Measurements from ENCODE around the gene ARID3B.
"Not testable (repeated sequence)": the region's sequence is repeated elsewhere in the genome, so short reads cannot be mapped to it uniquely, and the experiment has no call there.

ARID3B gene

GRCh38 chr15:74537736-74538135 lies 3.3 kb upstream of the ARID3B start:
- DNase-seq, result no peak

DNA sequence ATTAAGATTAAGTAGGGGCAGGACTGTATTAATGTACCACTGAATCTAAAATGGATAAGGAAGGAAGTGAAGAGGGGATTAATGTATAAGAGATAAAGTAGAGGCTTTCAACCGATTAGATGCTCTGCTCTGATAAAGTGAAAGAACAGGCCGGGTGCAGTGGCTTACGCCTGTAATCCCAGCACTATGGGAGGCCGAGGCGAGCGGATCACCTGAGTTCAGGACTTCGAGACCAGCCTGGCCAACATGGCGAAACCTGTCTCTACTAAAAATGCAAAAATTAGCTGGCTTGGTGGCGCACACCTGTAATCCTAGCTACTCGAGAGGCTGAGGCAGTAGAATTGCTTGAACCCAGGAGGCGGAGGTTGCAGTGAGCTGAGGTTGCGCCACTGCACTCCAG lies 1.5 kb upstream of the ARID3B start:
- not testable (repeated sequence) for DNase-seq

DNA sequence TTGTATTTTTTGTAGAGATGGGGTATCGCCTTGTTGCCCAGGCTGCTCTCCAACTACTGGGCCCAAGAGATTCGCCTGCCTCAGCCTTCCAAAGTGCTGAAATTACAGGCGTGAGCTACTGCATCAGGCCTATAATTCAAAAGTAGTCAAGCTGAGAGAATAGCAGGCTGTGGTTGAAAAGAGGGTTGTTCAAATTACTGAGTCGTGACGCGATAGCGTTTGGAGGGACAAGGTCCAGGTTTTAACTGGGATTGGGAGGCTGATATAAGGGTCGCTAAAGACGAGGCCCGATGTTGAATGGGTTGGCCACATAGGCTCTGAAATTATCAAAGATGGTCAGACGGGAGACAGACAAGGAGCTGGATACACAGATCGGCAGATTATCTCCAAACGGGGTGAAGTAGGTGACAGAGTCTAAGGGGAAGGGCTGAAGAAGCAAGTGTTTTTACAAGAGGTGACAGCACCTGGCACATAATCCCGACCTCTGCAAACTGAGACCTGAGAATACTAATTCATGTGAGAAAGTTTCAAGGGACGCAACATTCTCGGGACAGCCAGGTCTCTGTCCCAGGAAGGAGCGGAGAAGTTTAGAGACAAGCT lies 759 bp upstream of the ARID3B start:
- peak; percentile 8 for DNase-seq

GRCh38 chr15:74541494-74542165 lies 610 bp downstream of the ARID3B start:
- peak; percentile 93 for DNase-seq

GRCh38 chr15:74542166-74543042 lies 1.4 kb downstream of the ARID3B start:
- DNase-seq, result no peak

GRCh38 chr15:74543043-74543422 lies 2.0 kb downstream of the ARID3B start:
- no peak for DNase-seq

DNA sequence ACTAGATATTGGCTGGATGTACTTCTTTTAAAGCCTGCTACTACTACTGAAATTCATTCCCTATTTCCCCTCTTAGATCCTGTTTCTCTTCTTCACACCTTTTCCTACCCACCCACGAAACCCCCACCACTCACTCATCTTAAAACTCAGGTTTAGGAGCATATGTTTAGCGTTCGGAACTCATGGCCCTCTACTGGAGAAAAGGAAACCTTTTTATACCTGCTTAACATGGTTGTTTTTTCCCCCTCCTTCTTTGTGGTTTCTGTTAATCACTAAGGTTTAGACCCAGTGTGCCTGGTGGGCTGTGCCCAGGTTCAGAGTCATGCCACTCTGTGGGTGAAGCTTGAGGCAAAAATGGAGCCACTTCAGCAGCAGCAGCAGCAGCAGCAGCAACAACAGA lies 2.6 kb downstream of the ARID3B start:
- DNase-seq, result peak; percentile 67

GRCh38 chr15:74545086-74545485 lies 4.1 kb downstream of the ARID3B start:
- DNase-seq, result peak; percentile 47

- peak; percentile 92 for DNase-seq
Measured at GRCh38 chr15:74545776-74546656, 5.0 kb downstream of the ARID3B start.

DNA sequence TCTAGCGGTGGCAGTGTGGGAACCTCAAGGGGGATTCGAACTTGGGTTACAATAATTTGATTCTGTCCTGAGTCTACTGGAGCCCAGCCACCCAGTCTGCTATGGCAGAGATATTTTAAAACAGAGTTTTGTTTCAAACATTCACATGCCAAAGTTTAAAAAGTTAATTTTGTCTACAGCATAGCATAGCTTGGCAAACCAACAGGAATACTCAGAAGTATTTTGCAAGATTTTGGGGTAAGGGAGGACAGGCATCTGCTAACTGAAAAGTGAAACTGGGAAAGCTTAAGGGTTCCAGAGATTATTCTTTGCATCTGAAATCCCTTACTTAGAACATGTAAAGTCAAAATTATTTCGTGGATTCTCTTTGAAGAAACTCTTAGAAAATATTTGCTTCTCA lies 6.6 kb downstream of the ARID3B start:
- DNase-seq, result no peak

GRCh38 chr15:74548241-74548640 lies 7.2 kb downstream of the ARID3B start:
- DNase-seq, result no peak

GRCh38 chr15:74549816-74550215 lies 8.8 kb downstream of the ARID3B start:
- DNase-seq, result no peak

DNA sequence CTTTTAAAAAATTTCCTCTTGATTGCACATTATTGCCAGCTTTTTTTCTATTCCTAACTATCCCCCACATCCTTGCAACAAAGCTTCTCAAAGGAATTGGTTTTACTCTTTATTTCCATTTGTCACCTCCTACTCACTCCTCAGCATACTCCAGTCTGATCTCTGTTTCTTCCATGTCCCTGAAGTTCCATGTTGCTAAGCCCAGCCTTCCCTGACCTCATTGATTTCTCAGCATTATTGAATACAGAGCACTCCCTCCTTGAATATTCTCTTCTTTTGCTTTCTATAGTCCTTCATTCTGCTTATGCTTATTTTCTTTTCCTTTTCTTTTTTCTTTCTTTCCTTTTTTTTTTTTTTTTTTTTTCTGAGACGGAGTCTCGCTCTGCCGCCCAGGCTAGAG lies 10.7 kb downstream of the ARID3B start:
- no peak for DNase-seq

DNA sequence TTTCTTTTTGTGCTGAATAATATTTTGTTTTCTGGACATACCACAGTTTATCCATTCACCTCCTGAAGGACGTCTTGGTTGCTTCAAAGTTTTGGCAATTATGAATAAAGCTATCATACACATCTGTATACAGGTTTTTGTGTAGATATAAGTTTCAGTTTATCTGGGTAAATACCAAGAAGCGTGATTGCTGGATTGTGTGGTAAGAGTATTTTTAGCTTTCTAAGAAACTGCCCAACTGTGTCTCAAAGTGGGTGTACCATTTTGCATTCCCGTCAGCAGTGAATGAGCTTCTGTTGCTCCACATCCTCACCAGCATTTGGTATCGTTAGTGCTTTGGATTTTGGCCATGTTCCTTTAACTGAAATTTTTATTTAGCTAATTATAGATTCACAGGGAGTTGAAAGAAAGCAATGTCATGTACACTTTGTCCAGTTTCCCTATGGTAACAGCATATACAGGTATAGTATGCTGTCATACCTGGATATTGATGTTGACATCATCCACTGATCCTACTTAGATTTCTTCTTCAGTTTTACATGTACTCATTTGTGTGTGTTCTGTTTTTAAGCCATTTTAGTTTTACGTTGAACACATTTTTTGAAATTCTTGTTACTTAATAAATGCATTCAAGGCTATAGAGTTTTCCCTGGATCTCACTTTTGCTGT lies 11.9 kb downstream of the ARID3B start:
- peak; percentile 67 for DNase-seq

- no peak for DNase-seq
Measured at GRCh38 chr15:74555192-74555591, 14.2 kb downstream of the ARID3B start.

DNA sequence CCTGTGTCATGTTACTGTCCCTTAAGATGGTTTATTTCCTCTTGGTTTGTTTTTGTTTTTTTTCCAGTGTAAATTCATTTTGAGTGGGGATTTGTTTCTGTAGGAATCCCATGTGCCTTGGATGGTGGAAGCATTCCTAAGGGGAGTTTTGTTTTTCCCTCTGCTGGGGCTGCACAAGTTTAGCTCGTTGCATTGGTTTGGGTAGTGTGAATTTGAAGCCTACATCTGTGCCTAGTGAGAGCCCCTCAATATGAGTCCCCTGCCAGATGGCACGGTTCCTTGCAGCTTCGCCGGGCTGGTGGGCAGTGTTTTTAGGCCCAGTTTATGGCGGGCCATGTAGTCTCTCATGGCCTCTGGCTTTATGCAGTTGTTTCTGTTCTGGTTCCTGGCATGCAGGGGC lies 17.7 kb downstream of the ARID3B start:
- no peak for DNase-seq

DNA sequence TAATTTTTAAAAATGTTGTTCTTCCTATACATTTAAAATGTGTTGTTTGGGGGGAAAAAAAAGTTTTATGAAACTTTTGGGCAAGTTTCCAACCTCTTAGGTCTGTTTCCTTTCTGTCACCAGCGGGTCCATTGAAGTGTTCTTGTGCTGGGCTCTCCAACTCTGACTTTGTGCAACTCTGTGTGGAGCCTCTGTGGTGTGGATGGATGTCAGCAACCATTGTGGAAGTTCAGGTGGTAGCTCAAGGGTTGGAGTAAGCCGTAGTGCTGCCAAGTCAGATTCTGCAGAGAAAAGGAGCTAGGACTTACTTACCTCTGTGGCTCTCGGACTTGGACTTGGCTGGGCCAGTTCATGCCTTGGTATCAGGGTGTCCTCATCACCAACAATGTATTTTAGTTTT lies 22.4 kb downstream of the ARID3B start:
- DNase-seq, result no peak

GRCh38 chr15:74564182-74564581 lies 23.2 kb downstream of the ARID3B start:
- no peak for DNase-seq

- DNase-seq, result no peak
Measured at GRCh38 chr15:74565381-74566085, 24.5 kb downstream of the ARID3B start.

GRCh38 chr15:74568594-74568993 lies 27.6 kb downstream of the ARID3B start:
- no peak for DNase-seq

GRCh38 chr15:74569731-74570070 lies 28.7 kb downstream of the ARID3B start:
- DNase-seq, result no peak

DNA sequence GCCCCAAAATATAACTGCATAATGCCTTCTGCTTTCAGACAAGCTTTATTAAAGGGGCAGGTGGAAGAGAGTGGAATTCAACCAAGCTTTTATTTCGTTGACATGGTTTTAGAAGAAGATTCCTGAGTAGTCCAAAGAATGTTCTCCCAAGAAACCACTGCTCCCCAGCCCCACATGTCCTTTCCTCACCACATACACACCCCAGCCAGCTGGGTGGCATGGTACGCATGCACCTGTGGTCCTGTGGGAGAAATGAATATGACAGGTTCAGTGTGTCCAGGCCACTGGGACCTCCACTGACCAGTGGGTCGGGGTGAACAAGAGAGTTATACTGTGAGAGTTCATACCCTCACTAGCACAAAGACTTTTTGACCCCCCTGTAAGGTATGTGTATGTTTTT lies 30.2 kb downstream of the ARID3B start:
- no peak for DNase-seq
